Measurements from ENCODE around the gene ZNF850.

ZNF850 gene

DNA sequence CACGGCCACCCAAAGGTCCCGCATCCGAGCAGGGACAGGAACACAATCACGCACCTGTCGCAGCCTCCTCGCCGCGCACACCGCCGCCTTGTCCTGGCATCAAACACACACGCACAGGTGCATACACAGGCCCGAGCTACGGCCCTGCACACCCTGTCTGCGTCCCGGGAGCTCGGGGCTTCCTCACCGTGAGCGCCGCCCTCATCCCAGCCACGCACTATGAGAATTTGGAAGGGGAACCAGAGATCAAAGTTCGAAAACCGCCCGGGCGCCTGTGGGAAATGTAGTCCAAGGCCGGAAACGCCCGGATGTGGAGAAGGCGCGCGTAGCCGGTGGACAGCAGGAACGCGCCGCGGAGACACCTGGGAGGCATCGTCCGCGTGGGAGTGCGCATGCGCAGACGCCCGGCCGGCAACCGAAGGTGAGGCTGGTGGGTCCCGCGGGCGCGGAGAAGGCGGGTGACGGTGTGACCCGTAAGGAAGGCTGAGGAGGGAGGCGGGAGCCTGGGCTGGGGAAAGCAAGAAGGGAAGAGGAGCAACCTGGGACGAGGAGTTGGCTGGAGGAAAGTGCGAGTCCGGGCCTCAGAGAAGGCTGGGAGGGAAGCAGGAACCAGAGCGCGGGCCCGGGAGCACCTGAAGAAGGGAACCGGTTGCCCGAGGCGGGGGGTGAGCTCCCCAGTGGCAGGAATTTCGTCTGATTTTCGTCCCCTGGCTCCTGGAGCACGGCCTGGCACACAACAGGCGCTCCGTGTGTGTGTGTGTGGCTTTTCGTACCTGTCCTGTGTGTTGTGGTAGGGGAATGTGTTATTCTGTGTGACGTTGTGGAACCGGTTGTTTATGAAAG lies 85.2 kb downstream of the ZNF850 start, which contains the start of gene ZNF567:
Gene ZNF567 (plus strand): TSS at position 399 of the 843 bp plus-strand sequence. CDS start 7,256 bp downstream, outside the sequence.
- peak; percentile 82 for DNase-seq

DNA sequence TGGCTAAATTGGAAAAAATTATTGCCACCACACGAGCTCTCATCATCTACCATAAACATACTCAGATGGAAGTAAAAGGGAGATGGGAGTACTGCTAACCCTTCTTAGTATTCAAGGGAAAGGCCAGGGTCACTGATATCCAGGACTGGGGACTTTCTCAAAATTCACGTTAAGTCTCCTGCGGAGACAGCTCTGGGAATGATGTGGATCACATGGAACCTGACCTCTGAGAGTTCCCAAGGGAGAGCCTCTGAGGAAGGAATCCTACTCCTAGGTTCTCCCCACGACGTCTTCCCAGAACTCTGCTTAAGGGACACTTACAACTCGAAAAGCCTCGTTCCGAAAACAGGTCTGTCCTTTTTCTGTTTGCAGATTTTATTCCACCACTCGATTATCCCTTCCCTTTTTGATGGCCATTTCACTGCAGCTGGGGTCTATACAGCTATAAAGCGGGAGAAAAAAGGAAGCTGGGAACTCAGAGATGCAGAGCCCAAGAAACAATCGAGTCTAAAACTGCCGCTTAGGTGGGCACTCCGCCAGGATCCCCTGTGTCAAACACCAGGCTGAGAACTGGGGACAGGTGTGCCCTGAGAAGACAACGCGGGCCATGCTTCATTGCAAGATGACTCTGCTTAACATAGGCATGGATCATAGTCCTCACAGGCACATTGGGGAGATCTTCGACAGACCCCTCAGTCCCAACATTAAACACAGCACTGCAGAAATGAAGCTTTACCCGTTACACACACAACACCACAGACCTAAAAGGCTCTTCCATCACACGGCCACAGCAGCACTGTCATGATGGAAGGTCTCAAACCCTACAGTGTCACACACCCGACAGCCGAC lies 86.0 kb downstream of the ZNF850 start:
- no peak for DNase-seq

DNA sequence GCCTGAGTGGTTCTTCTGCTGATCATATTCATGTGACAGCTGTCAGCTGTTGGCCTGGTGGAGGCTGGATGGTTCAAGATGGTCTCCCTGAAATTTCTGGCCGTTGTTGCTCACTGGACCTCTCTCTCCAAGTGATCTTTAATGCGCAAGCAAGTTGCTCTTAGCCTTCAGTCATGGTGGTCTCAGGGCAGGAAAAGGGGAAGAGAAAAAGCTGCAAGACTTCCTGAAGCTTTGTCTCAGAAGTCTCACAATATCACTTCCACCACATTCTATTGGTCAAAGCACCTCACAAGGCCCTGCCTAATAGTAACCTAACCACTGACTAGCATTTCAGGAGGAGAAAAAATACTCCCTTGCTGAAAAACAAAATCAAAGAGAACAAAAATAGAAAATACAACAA lies 86.8 kb downstream of the ZNF850 start:
- no peak for DNase-seq

DNA sequence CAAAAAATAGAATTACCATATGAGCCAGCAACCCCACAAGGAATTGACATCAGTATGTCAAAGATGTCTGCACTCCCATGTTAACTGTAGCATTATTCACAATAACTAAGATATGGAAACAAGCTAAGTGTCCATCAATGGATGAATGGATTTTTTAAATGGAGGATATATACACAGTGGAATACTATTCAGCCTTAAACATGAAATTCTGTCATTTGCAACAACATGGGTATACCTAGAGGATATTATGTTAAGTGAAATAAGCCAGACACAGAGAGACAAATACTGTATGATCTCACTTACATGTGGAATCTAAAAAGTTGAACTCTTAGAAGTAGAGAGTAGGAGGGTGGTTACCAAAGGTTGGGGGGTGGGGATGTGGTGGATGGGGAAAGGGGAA lies 93.2 kb downstream of the ZNF850 start:
- no peak for DNase-seq

DNA sequence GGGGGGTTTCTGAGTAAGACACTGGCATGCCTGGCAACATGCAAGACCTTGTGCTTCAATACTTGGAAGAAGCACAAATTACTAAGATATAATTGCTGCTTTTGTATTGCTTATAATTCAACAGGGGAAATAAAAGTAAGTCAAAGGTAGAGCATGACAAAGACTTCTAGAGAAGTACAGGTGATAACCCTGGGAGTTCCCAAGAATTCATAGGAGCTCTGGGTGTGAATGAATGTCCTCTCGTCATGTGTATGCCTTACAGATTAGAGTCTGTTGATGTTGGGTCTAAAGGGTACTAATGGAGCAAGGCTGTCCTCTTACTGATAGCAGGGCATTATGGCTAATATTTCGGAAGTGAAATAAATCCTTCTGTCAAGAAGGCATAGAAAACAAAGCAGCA lies 98.4 kb downstream of the ZNF850 start:
- no peak for DNase-seq

DNA sequence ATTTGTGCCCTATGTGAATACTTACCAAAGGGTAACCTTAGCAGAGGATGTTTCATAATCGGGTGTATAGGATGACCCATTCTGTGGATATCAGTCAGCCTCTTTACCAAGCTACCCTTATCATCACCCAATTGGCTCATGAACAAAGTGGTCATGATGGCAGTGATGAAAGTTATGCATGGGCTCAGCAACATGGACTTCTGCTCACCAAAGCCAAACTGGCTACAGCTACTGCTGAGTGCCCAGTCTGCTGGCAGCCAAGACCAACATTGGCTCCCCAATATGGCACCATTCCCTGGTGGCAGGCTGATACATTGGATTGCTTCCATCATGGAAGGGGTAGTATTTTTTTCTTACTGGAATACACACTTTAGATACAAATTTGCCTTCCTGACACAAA lies 100.2 kb downstream of the ZNF850 start:
- no peak for DNase-seq

DNA sequence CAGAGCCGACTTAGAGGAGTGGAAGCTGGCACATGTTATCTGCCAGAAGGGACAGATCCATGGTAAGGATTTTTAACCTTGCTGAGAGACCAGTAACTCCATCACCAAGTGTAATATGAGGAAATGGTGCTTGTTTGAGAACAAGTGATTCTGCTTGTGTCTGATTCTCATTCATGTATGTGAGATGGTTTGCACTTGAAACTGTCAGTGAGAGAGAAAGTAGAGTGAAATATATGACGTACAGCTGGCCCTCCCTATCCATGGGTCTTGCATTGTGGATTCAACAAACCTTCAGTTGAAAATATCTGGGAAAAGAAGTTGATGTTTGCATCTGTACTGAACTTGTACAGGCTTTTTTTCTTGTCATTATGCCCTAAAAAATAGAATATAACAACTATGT lies 104.0 kb downstream of the ZNF850 start:
- no peak for DNase-seq

DNA sequence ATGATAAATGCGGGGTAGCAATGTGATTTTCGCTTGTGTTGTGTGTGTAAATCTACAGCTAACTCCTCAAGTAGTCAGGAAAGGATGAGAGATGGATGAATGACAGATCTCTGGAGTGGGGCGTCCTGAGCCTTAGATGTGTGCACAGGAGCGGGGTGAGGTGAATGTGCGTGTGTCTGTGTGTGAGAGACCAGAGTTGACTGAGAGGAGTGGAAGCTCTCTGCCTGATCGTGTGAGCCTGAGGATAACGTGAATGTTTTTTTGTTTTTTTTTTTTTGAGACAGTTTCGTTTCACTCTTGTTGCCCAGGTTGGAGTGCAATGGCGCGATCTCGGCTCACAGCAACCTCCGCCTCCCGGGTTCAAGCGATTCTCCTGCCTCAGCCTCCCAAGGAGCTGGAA lies 106.8 kb downstream of the ZNF850 start:
- no peak for DNase-seq

Data from NCI-H524 treated with DMSO at 0.1 percent for 48 hours (cell line).